Subcutaneous abdominal adipose tissue (tissue), 5 donors: ENCODE results near the gene KNL1.
"Not testable (repeated sequence)": the region's sequence is repeated elsewhere in the genome, so short reads cannot be mapped to it uniquely, and the experiment has no call there.

Experiments used
- H3K27ac ChIP-seq: one replicate; pipeline ENCODE4 v1.7.0; 2013; ENCODE audit warnings: low read depth, mild to moderate bottlenecking, inconsistent platforms, low read length, moderate library complexity
- H3K27me3 ChIP-seq, 5 donors: one replicate each; pipeline ENCODE4 v1.7.0; 2013; ENCODE audit warnings: low read length in 5 of 5, inconsistent platforms in 1 of 5; ENCODE audit not compliant: control insufficient read depth in 5 of 5, insufficient read depth in 4 of 5
- H3K36me3 ChIP-seq, 5 donors: one replicate each; pipeline ENCODE4 v1.7.0; 2013; ENCODE audit warnings: low read length in 5 of 5; ENCODE audit not compliant: control insufficient read depth in 5 of 5, insufficient read depth in 5 of 5
- H3K4me1 ChIP-seq, 5 donors: one replicate each; pipeline ENCODE4 v1.7.0; 2013; ENCODE audit warnings: low read length in 5 of 5, mild to moderate bottlenecking in 3 of 5, moderate library complexity in 1 of 5; ENCODE audit not compliant: control insufficient read depth in 5 of 5, insufficient read depth in 5 of 5
- H3K4me3 ChIP-seq, 5 donors: one replicate each; pipeline ENCODE4 v1.7.0; 2013; ENCODE audit warnings: low read length in 5 of 5, low read depth in 1 of 5
- H3K9ac ChIP-seq, 5 donors: one replicate each; pipeline ENCODE4 v1.7.0; 2013; ENCODE audit warnings: low read length in 5 of 5, mild to moderate bottlenecking in 4 of 5, moderate library complexity in 3 of 5
- H3K9me3 ChIP-seq, 5 donors: one replicate each; pipeline ENCODE4 v1.7.0; 2013; ENCODE audit warnings: low read length in 5 of 5; ENCODE audit not compliant: control insufficient read depth in 5 of 5
- donor health status: healthy.
- donor health status: healthy.
- donor health status: healthy.
- donor health status: healthy.
- donor health status: healthy.

KNL1 gene

GRCh38 chr15:40563426-40563825, 30.6 kb upstream of the KNL1 start:
- peaks cover 0 to 3% (median 0%) of the 10 kb centered on the region in 5 donors for H3K27me3 ChIP-seq
- H3K9ac ChIP-seq, result no peak overlapping the region
- H3K36me3 ChIP-seq, result peaks cover 0 to 11% (median 4%) of the 10 kb centered on the region in 5 donors
- H3K4me1 ChIP-seq, result peaks cover 0 to 28% (median 17%) of the 10 kb centered on the region in 5 donors
- H3K4me3 ChIP-seq, result no peak overlapping the region
- H3K9me3 ChIP-seq, result no peaks in the 10 kb centered on the region
- H3K27ac ChIP-seq, result no peak overlapping the region

DNA sequence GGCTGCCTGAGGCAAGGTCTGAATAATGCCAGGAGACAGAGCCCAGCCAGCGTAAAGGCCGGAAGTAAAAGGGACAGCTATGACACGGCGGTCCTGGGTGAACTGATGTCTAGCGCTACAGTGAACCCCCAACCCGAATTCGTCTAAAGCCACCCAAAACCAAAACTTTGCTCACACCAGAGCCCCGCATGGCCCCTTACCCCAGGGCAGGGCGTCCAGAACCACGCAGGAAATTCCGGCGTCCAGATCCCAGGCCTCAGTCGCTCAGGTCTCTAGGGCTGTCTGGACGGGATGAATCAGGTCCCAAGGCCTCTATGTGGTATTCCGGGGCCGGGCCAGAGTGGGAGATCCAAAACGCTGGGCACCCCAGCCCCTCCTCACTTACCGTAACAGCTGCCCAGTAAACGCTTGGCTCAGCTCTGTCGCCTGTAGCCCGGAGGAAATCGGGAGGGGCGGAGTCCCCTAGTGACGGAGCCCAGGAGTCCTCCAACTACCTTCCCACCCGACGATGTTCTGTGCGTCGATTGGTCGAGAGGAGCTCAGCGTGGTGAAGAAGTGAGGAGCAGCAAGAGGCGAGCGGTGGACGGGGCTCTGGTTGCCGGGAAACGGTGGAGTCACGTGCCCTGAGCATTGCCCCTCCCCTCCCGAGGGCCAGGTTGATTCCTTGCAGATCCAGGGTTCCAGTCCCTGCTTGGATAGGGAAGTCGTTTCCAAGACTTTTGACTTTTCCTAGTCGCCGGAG, 29.3 kb upstream of the KNL1 start, which contains the start of gene CCDC32:
Gene CCDC32, minus strand, starts transcription at position 452 of the 742 bp plus-strand sequence. CDS start 2,027 bp downstream, outside the sequence.
- Histone ChIP-seq H3K36me3 (peaks cover 0 to 11% (median 4%) of the 10 kb centered on the region in 5 donors), H3K4me3 (peak within 1 kb of the TSS; percentile 71 to 96 (median 91)), H3K9me3 (no peaks in the 10 kb centered on the region), H3K9ac (peak within 1 kb of the TSS; percentile 79 to 97 (median 92)), H3K4me1 (peaks cover 0 to 37% (median 27%) of the 10 kb centered on the region in 5 donors), H3K27me3 (peaks cover 0 to 3% (median 0%) of the 10 kb centered on the region in 5 donors), H3K27ac (peak within 1 kb of the TSS; percentile 94)

- H3K4me1 ChIP-seq, result peaks cover 5 to 45% (median 35%) of the 10 kb centered on the region in 5 donors
- no peaks in the 10 kb centered on the region for H3K9me3 ChIP-seq
- H3K4me3 ChIP-seq, result peak overlapping the region; percentile 71 to 96 (median 91)
- peak overlapping the region; percentile 94 for H3K27ac ChIP-seq
- peaks cover 0 to 11% (median 4%) of the 10 kb centered on the region in 5 donors for H3K36me3 ChIP-seq
- peaks cover 0 to 3% (median 0%) of the 10 kb centered on the region in 5 donors for H3K27me3 ChIP-seq
- H3K9ac ChIP-seq, result peak overlapping the region in 2 of 5 donors; percentile 63 to 71
Measured at GRCh38 chr15:40565333-40566238, 28.5 kb upstream of the KNL1 start.

DNA sequence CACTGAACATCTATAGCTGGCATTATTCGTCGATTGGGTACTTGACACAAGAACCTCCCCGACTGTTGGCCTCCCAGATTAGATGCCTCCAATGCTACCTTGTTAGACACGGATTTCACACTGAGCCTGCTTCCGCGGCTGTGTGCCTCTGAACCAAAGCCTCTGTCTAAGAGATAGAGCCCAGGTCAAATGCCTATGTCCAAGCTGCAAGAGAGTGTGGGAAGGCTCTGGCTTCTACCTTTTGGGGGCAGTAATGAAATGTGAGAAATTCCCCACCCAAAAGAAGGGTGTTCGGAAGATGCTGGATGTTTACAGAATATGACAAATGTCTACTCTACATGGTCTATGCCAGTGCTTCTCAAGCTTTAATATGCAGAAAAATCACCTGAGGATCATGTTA, 26.9 kb upstream of the KNL1 start:
- H3K4me1 ChIP-seq, result peaks cover 5 to 44% (median 37%) of the 10 kb centered on the region in 5 donors
- no peak overlapping the region for H3K9ac ChIP-seq

GRCh38 chr15:40569129-40569953, 24.7 kb upstream of the KNL1 start, which contains the start of gene RPUSD2:
Gene RPUSD2, plus strand, starts transcription at chr15:40569299. Its CDS starts 39 bp downstream, at chr15:40569338.
- H3K9me3 ChIP-seq, result no peaks in the 10 kb centered on the region
- H3K4me3 ChIP-seq, result peak within 1 kb of the TSS; percentile 88 to 98 (median 92)
- peak within 1 kb of the TSS; percentile 65 to 84 (median 78) for H3K9ac ChIP-seq
- peaks cover 0 to 3% (median 0%) of the 10 kb centered on the region in 5 donors for H3K27me3 ChIP-seq
- H3K4me1 ChIP-seq, result peaks cover 5 to 32% (median 27%) of the 10 kb centered on the region in 5 donors
- peaks cover 2 to 27% (median 20%) of the 10 kb centered on the region in 5 donors for H3K36me3 ChIP-seq
- H3K27ac ChIP-seq, result peak within 1 kb of the TSS; percentile 77

More for the DNA sequence above, 26.9 kb upstream of the KNL1 start:
- Histone ChIP-seq H3K9me3 (no peaks in the 10 kb centered on the region), H3K27ac (no peak overlapping the region), H3K36me3 (peaks cover 0 to 11% (median 10%) of the 10 kb centered on the region in 5 donors), H3K27me3 (peaks cover 0 to 3% (median 0%) of the 10 kb centered on the region in 5 donors), H3K4me3 (no peak overlapping the region)

GRCh38 chr15:40575113-40575512, 18.9 kb upstream of the KNL1 start:
- Histone ChIP-seq H3K4me3 (no peak overlapping the region), H3K9ac (no peak overlapping the region), H3K36me3 (peaks cover 2 to 36% (median 26%) of the 10 kb centered on the region in 5 donors), H3K4me1 (peaks cover 4 to 8% (median 7%) of the 10 kb centered on the region in 5 donors), H3K27me3 (no peaks in the 10 kb centered on the region), H3K27ac (no peak overlapping the region), H3K9me3 (no peaks in the 10 kb centered on the region)

DNA sequence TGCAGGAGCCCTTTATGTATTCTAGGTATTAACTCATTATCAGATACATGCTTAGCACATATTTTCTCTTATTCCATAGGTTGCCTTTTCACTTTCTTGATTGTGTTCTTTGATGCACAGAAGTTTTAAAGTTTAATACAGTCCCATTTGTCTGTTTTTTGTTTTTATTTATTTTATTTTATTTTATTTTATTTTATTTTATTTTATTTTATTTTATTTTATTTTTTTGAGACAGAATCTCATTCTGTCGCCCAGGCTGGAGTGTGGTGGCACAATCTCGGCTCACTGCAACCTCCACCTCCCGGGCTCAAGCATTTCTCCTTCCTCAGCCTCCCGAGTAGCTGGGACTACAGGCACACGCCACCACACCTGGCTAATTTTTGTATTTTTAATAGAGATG, 17.1 kb upstream of the KNL1 start:
- H3K4me1 ChIP-seq, H3K27me3 ChIP-seq, H3K4me3 ChIP-seq, H3K9me3 ChIP-seq, H3K27ac ChIP-seq, H3K9ac ChIP-seq: not testable (repeated sequence)
- peaks cover 2 to 29% (median 20%) of the 10 kb centered on the region in 5 donors for H3K36me3 ChIP-seq

GRCh38 chr15:40578892-40579291, 15.2 kb upstream of the KNL1 start:
- Histone ChIP-seq H3K4me3 (no peak overlapping the region), H3K4me1 (peaks cover 0 to 9% (median 6%) of the 10 kb centered on the region in 5 donors), H3K27me3 (no peaks in the 10 kb centered on the region), H3K9ac (no peak overlapping the region), H3K36me3 (peaks cover 0 to 13% (median 10%) of the 10 kb centered on the region in 5 donors), H3K9me3 (no peaks in the 10 kb centered on the region), H3K27ac (no peak overlapping the region)

- not testable (repeated sequence) for H3K27ac ChIP-seq, H3K4me3 ChIP-seq, H3K9me3 ChIP-seq, H3K27me3 ChIP-seq, H3K4me1 ChIP-seq, H3K9ac ChIP-seq, H3K36me3 ChIP-seq
Measured at GRCh38 chr15:40581796-40582195, 12.3 kb upstream of the KNL1 start.
